ENCODE results near the gene NAA11.
"Not testable (repeated sequence)": the region's sequence is repeated elsewhere in the genome, so short reads cannot be mapped to it uniquely, and the experiment has no call there.

Gene NAA11

GRCh38 chr4:79306795-79307194, 19.1 kb downstream of the NAA11 start:
- no peak for DNase-seq

GRCh38 chr4:79300280-79300679, 25.6 kb downstream of the NAA11 start:
- DNase-seq, result no peak

GRCh38 chr4:79298484-79298883, 27.4 kb downstream of the NAA11 start:
- DNase-seq, result no peak

GRCh38 chr4:79298027-79298426, 27.8 kb downstream of the NAA11 start:
- DNase-seq, result no peak

- DNase-seq, result no peak
These were observed 28.4 kb downstream of the NAA11 start for GRCh38 chr4:79297479-79297878.

GRCh38 chr4:79296768-79297428, 29.0 kb downstream of the NAA11 start:
- DNase-seq, result no peak

GRCh38 chr4:79295086-79295485, 30.8 kb downstream of the NAA11 start:
- DNase-seq, result no peak

- no peak for DNase-seq
These were observed 31.8 kb downstream of the NAA11 start for GRCh38 chr4:79294064-79294463.

- DNase-seq, result no peak
These were observed 33.9 kb downstream of the NAA11 start for GRCh38 chr4:79292008-79292407.

GRCh38 chr4:79290376-79290775, 35.5 kb downstream of the NAA11 start:
- no peak for DNase-seq

GRCh38 chr4:79288185-79288584, 37.7 kb downstream of the NAA11 start:
- DNase-seq, result no peak

GRCh38 chr4:79287718-79288117, 38.1 kb downstream of the NAA11 start:
- no peak for DNase-seq

GRCh38 chr4:79287076-79287475, 38.8 kb downstream of the NAA11 start:
- no peak for DNase-seq

GRCh38 chr4:79281566-79282359, 44.1 kb downstream of the NAA11 start:
- no peak for DNase-seq

- DNase-seq, result not testable (repeated sequence)
These were observed 48.4 kb downstream of the NAA11 start for GRCh38 chr4:79277467-79277866.

GRCh38 chr4:79273915-79274314, 51.9 kb downstream of the NAA11 start:
- DNase-seq, result no peak

GRCh38 chr4:79272761-79273160, 53.1 kb downstream of the NAA11 start:
- DNase-seq, result no peak

GRCh38 chr4:79272126-79272525, 53.7 kb downstream of the NAA11 start:
- no peak for DNase-seq

GRCh38 chr4:79267671-79268070, 58.2 kb downstream of the NAA11 start:
- no peak for DNase-seq

All from kidney glomerular epithelial cell (primary cell).